Effector memory CD8-positive, alpha-beta T cell (primary cell): Measurements from ENCODE around the gene FAF1.

ENCODE experiments used
- ATAC-seq: fragments of 150-1000 bp; cut with Tn5 transposase; replicated peaks from 2 replicates; pipeline ENCODE4 v1.10.0; 2021; ENCODE audit warnings: mild to moderate bottlenecking, moderate library complexity
- DNase-seq, 3 experiments: peaks; one replicate each; pipeline ENCODE4 v3.0.0; 2021
- H3K27ac Mint-ChIP-seq, 2 donors: one replicate each; pipeline ENCODE4 v1.8.0; 2022; ENCODE audit warnings: mild to moderate bottlenecking in 2 of 2, mixed read lengths in 2 of 2, moderate library complexity in 2 of 2
- H3K27me3 Mint-ChIP-seq, 2 donors: one replicate each; pipeline ENCODE4 v1.8.0; 2022; ENCODE audit warnings: mixed read lengths in 2 of 2
- H3K36me3 Mint-ChIP-seq: one replicate; pipeline ENCODE4 v1.8.0; 2022; ENCODE audit warnings: mild to moderate bottlenecking, moderate library complexity, mixed read lengths; ENCODE audit not compliant: insufficient read depth
- H3K4me1 Mint-ChIP-seq, 2 donors: one replicate each; pipeline ENCODE4 v1.8.0; 2022; ENCODE audit warnings: low read depth in 2 of 2, mixed read lengths in 2 of 2
- H3K4me3 Mint-ChIP-seq, 2 donors: one replicate each; pipeline ENCODE4 v1.8.0; 2022; ENCODE audit warnings: mild to moderate bottlenecking in 2 of 2, mixed read lengths in 2 of 2, moderate library complexity in 2 of 2
- H3K9me3 Mint-ChIP-seq, 2 donors: one replicate each; pipeline ENCODE4 v1.8.0; 2022; ENCODE audit warnings: mixed read lengths in 2 of 2

FAF1 gene

GRCh38 chr1:50975436-50975835 lies 15.4 kb upstream of the FAF1 start:
- H3K36me3 Mint-ChIP-seq: peaks cover 8% of the 10 kb centered on the region
- H3K27me3 Mint-ChIP-seq: no peaks in the 10 kb centered on the region
- H3K4me3 Mint-ChIP-seq: no peak overlapping the region
- no peaks in the 10 kb centered on the region for H3K9me3 Mint-ChIP-seq
- no peak for DNase-seq
- H3K27ac Mint-ChIP-seq: no peak overlapping the region
- H3K4me1 Mint-ChIP-seq: peaks cover 19 to 23% of the 10 kb centered on the region in 2 donors
- no peak for ATAC-seq

- H3K9me3 Mint-ChIP-seq: no peaks in the 10 kb centered on the region
- peaks cover 27 to 30% of the 10 kb centered on the region in 2 donors for H3K4me1 Mint-ChIP-seq
- peak overlapping the region in 1 of 2 donors; percentile 23 for H3K27ac Mint-ChIP-seq
- no peak for ATAC-seq
- H3K36me3 Mint-ChIP-seq: peaks cover 12% of the 10 kb centered on the region
- H3K4me3 Mint-ChIP-seq: no peak overlapping the region
- no peaks in the 10 kb centered on the region for H3K27me3 Mint-ChIP-seq
- DNase-seq: no peak
These were observed 14.5 kb upstream of the FAF1 start for GRCh38 chr1:50974618-50974935.

GRCh38 chr1:50973875-50974617 lies 14.0 kb upstream of the FAF1 start:
- Mint-ChIP-seq H3K36me3 (peaks cover 14% of the 10 kb centered on the region), H3K27me3 (no peaks in the 10 kb centered on the region), H3K4me3 (no peak overlapping the region), H3K9me3 (no peaks in the 10 kb centered on the region), H3K27ac (peak overlapping the region in 1 of 2 donors; percentile 23), H3K4me1 (peaks cover 27 to 28% of the 10 kb centered on the region in 2 donors)
- no peak for DNase-seq
- ATAC-seq: no peak

GRCh38 chr1:50973255-50973654 lies 13.2 kb upstream of the FAF1 start:
- H3K4me1 Mint-ChIP-seq: peaks cover 20 to 23% of the 10 kb centered on the region in 2 donors
- no peak overlapping the region for H3K27ac Mint-ChIP-seq
- H3K27me3 Mint-ChIP-seq: no peaks in the 10 kb centered on the region
- H3K9me3 Mint-ChIP-seq: no peaks in the 10 kb centered on the region
- H3K4me3 Mint-ChIP-seq: no peak overlapping the region
- peaks cover 20% of the 10 kb centered on the region for H3K36me3 Mint-ChIP-seq
- DNase-seq: no peak
- ATAC-seq: no peak

- ATAC-seq: no peak
- DNase-seq: no peak
- peaks cover 24% of the 10 kb centered on the region for H3K36me3 Mint-ChIP-seq
- no peaks in the 10 kb centered on the region for H3K9me3 Mint-ChIP-seq
- H3K27ac Mint-ChIP-seq: no peak overlapping the region
- H3K27me3 Mint-ChIP-seq: no peaks in the 10 kb centered on the region
- no peak overlapping the region for H3K4me3 Mint-ChIP-seq
- H3K4me1 Mint-ChIP-seq: peaks cover 22 to 24% of the 10 kb centered on the region in 2 donors
These were observed 12.7 kb upstream of the FAF1 start for GRCh38 chr1:50972766-50973165.

- ATAC-seq: no peak
- Mint-ChIP-seq H3K27ac (peak overlapping the region in 1 of 2 donors; percentile 49), H3K36me3 (peaks cover 24% of the 10 kb centered on the region), H3K27me3 (no peaks in the 10 kb centered on the region), H3K9me3 (no peaks in the 10 kb centered on the region), H3K4me3 (peak overlapping the region in 1 of 2 donors; percentile 25), H3K4me1 (peaks cover 20 to 29% of the 10 kb centered on the region in 2 donors)
- no peak for DNase-seq
These were observed 11.8 kb upstream of the FAF1 start for GRCh38 chr1:50971748-50972305.

- peak overlapping the region; percentile 81 to 91 for H3K27ac Mint-ChIP-seq
- H3K4me1 Mint-ChIP-seq: peaks cover 15 to 21% of the 10 kb centered on the region in 2 donors
- DNase-seq (no peak), ATAC-seq (no peak)
- H3K36me3 Mint-ChIP-seq: peaks cover 24% of the 10 kb centered on the region
- peak overlapping the region; percentile 95 for H3K4me3 Mint-ChIP-seq
- no peaks in the 10 kb centered on the region for H3K9me3 Mint-ChIP-seq
- H3K27me3 Mint-ChIP-seq: no peaks in the 10 kb centered on the region
These were observed 11.0 kb upstream of the FAF1 start for GRCh38 chr1:50970931-50971582.

GRCh38 chr1:50970509-50970887 lies 10.4 kb upstream of the FAF1 start:
- Mint-ChIP-seq H3K36me3 (peaks cover 24% of the 10 kb centered on the region), H3K4me1 (peaks cover 15 to 20% of the 10 kb centered on the region in 2 donors), H3K27ac (peak overlapping the region; percentile 81 to 91), H3K27me3 (no peaks in the 10 kb centered on the region), H3K4me3 (peak overlapping the region; percentile 95), H3K9me3 (no peaks in the 10 kb centered on the region)
- no peak for ATAC-seq
- DNase-seq: no peak

GRCh38 chr1:50969611-50970508 lies 9.8 kb upstream of the FAF1 start, which contains the start of gene CDKN2C:
Gene CDKN2C, plus strand, starts transcription at chr1:50970245. Its CDS starts 124 bp downstream, at chr1:50970369.
- no peaks in the 10 kb centered on the region for H3K27me3 Mint-ChIP-seq
- H3K4me1 Mint-ChIP-seq: peaks cover 15 to 20% of the 10 kb centered on the region in 2 donors
- peak within 1 kb of the TSS; percentile 81 to 91 for H3K27ac Mint-ChIP-seq
- H3K9me3 Mint-ChIP-seq: no peaks in the 10 kb centered on the region
- DNase-seq (peak; percentile 43 to 49 (median 44)), ATAC-seq (peak; percentile 28)
- peaks cover 24% of the 10 kb centered on the region for H3K36me3 Mint-ChIP-seq
- peak within 1 kb of the TSS; percentile 95 for H3K4me3 Mint-ChIP-seq

- H3K27me3 Mint-ChIP-seq: no peaks in the 10 kb centered on the region
- H3K4me3 Mint-ChIP-seq: peak overlapping the region; percentile 95
- H3K27ac Mint-ChIP-seq: peak overlapping the region; percentile 91 to 95
- H3K9me3 Mint-ChIP-seq: no peaks in the 10 kb centered on the region
- peak in 2 of 3 experiments; percentile 37 to 47 for DNase-seq
- peaks cover 15 to 20% of the 10 kb centered on the region in 2 donors for H3K4me1 Mint-ChIP-seq
- H3K36me3 Mint-ChIP-seq: peaks cover 23% of the 10 kb centered on the region
- peak; percentile 42 for ATAC-seq
These were observed 8.9 kb upstream of the FAF1 start for GRCh38 chr1:50968821-50969610.

GRCh38 chr1:50968158-50968820 lies 8.2 kb upstream of the FAF1 start:
- H3K9me3 Mint-ChIP-seq: no peaks in the 10 kb centered on the region
- peak; percentile 76 to 77 (median 76) for DNase-seq
- H3K4me1 Mint-ChIP-seq: peaks cover 15 to 20% of the 10 kb centered on the region in 2 donors
- peaks cover 16% of the 10 kb centered on the region for H3K36me3 Mint-ChIP-seq
- peak overlapping the region; percentile 95 for H3K4me3 Mint-ChIP-seq
- H3K27me3 Mint-ChIP-seq: no peaks in the 10 kb centered on the region
- ATAC-seq: peak; percentile 78
- H3K27ac Mint-ChIP-seq: peak overlapping the region; percentile 91 to 95
